IMR-90 (cell line): Measurements from ENCODE around the gene PITRM1. TPM values are rescaled to one million over a fixed set of nuclear protein-coding genes. Genes with fewer than 3 reads are reported as not detected.

ENCODE experiments used
- ATAC-seq: fragments of 200-7000 bp; cut with Tn5 transposase; 2 replicates; pipeline ENCODE4 v1.9.1; 2020; ENCODE audit warnings: low read depth, mild to moderate bottlenecking, moderate library complexity
- BruUV-seq: library from RNA; stranded (reverse); fragments of 400-500 nt; replicated peaks from 2 replicates; lab custom pipeline; 2021; lab: Mats Ljungman, UMichigan
- CTCF ChIA-PET: fragments of 300-600 bp; formaldehyde crosslinking; extraction: SDS; loops from one replicate; lab custom pipeline; 2021; ENCODE audit warnings: antibody characterized with exemption; lab: Yijun Ruan, JAX
- POLR2A ChIA-PET: fragments of 300-600 bp; sonication (Branson Sonifier 250); formaldehyde crosslinking; loops from one replicate; lab custom pipeline; 2022; ENCODE audit warnings: antibody characterized with exemption; ENCODE audit not compliant: unreplicated experiment; lab: Charles Lee
- DNase-seq: peaks from one replicate; pipeline ENCODE4 v3.0.0; 2013
- H2AFZ ChIP-seq: replicated peaks from 2 replicates; pipeline ENCODE3; 2013; ENCODE audit warnings: low read length, mild to moderate bottlenecking; ENCODE audit not compliant: poor library complexity
- H2AK5ac ChIP-seq: 2 replicates; pipeline ENCODE4 v1.6.1; 2013; ENCODE audit warnings: low read depth, low read length, inconsistent platforms
- H2AK9ac ChIP-seq: replicated peaks from 2 replicates; pipeline ENCODE3; 2013; ENCODE audit warnings: mild to moderate bottlenecking, low read depth, low read length, moderate library complexity; ENCODE audit not compliant: poor library complexity
- H2BK120ac ChIP-seq: 2 replicates; pipeline ENCODE4 v1.6.1; 2013; ENCODE audit warnings: low read depth, low read length, inconsistent platforms
- H2BK15ac ChIP-seq: 3 replicates; pipeline ENCODE4 v1.6.1; 2013; ENCODE audit warnings: low read depth, low read length, inconsistent platforms
- H2BK20ac ChIP-seq: 2 replicates; pipeline ENCODE4 v1.6.1; 2013; ENCODE audit warnings: low read depth, mild to moderate bottlenecking, inconsistent platforms, low read length, moderate library complexity
- H2BK5ac ChIP-seq: 2 replicates; pipeline ENCODE4 v1.6.1; 2013; ENCODE audit warnings: mild to moderate bottlenecking, low read depth, low read length, inconsistent platforms; ENCODE audit not compliant: poor library complexity, severe bottlenecking
- H3K14ac ChIP-seq: replicated peaks from 2 replicates; pipeline ENCODE4 v1.6.1; 2013; ENCODE audit warnings: low read depth, low read length, inconsistent platforms
- H3K18ac ChIP-seq: 2 replicates; pipeline ENCODE4 v1.6.1; 2013; ENCODE audit warnings: low read depth, low read length, control low read depth
- H3K23ac ChIP-seq: 2 replicates; pipeline ENCODE4 v1.6.1; 2013; ENCODE audit warnings: low read depth, low read length, inconsistent platforms
- H3K27ac ChIP-seq: 2 replicates; pipeline ENCODE4 v1.5.1; 2013; ENCODE audit warnings: mild to moderate bottlenecking, control low read depth, low read length; ENCODE audit not compliant: insufficient read depth
- H3K27me3 ChIP-seq: 2 replicates; pipeline ENCODE4 v1.6.1; 2013; ENCODE audit warnings: low read length; ENCODE audit not compliant: control insufficient read depth, insufficient read depth
- H3K36me3 ChIP-seq: 2 replicates; pipeline ENCODE4 v1.6.1; 2013; ENCODE audit warnings: low read length, mixed read lengths; ENCODE audit not compliant: control insufficient read depth, insufficient read depth
- H3K4ac ChIP-seq: 2 replicates; pipeline ENCODE4 v1.6.1; 2013; ENCODE audit warnings: low read depth, low read length, inconsistent platforms
- H3K4me1 ChIP-seq: 2 replicates; pipeline ENCODE4 v1.6.1; 2013; ENCODE audit warnings: low read length, mixed read lengths; ENCODE audit not compliant: control insufficient read depth, insufficient read depth
- H3K4me2 ChIP-seq: 2 replicates; pipeline ENCODE4 v1.6.1; 2013; ENCODE audit warnings: low read depth, mild to moderate bottlenecking, control low read depth, low read length, moderate library complexity
- H3K4me3 ChIP-seq: 2 replicates; pipeline ENCODE4 v1.5.1; 2013; ENCODE audit warnings: low read depth, mild to moderate bottlenecking, control low read depth, low read length, moderate library complexity; ENCODE audit not compliant: insufficient read depth
- H3K56ac ChIP-seq: 2 replicates; pipeline ENCODE4 v1.6.1; 2013; ENCODE audit warnings: low read length, inconsistent platforms; ENCODE audit not compliant: insufficient read depth; ENCODE audit errors: extremely low read depth
- H3K79me1 ChIP-seq, 2 experiments: 2 replicates each; pipeline ENCODE4 v1.6.1; 2013; ENCODE audit warnings: low read length in 2 of 2, inconsistent platforms in 1 of 2, low read depth in 1 of 2
- H3K9ac ChIP-seq: 2 replicates; pipeline ENCODE4 v1.6.1; 2013; ENCODE audit warnings: low read depth, low read length, control low read depth
- H3K9me1 ChIP-seq: 2 replicates; pipeline ENCODE4 v1.6.1; 2013; ENCODE audit warnings: low read length, inconsistent platforms; ENCODE audit not compliant: insufficient read depth
- H3K9me3 ChIP-seq: 2 replicates; pipeline ENCODE4 v1.6.1; 2013; ENCODE audit warnings: low read length; ENCODE audit not compliant: control insufficient read depth, insufficient read depth
- H4K20me1 ChIP-seq: 2 replicates; pipeline ENCODE4 v1.6.1; 2013; ENCODE audit warnings: low read length, inconsistent platforms; ENCODE audit not compliant: insufficient read depth
- H4K5ac ChIP-seq: 2 replicates; pipeline ENCODE4 v1.6.1; 2013; ENCODE audit warnings: mild to moderate bottlenecking, low read depth, low read length, control low read depth
- H4K8ac ChIP-seq, 2 experiments: 2 replicates each; pipeline ENCODE4 v1.6.1; 2013; ENCODE audit warnings: low read depth in 2 of 2, low read length in 2 of 2, control low read depth in 1 of 2, inconsistent platforms in 1 of 2
- H4K91ac ChIP-seq: 2 replicates; pipeline ENCODE4 v1.6.1; 2013; ENCODE audit warnings: low read depth, low read length, inconsistent platforms; ENCODE audit not compliant: insufficient read depth
- MXI1 ChIP-seq: IDR thresholded peaks from 2 replicates; pipeline ENCODE4 v1.6.1; 2012; ENCODE audit warnings: low read depth, mild to moderate bottlenecking, low read length, moderate library complexity, borderline replicate concordance
- RFX5 ChIP-seq: IDR thresholded peaks from 2 replicates; pipeline ENCODE4 v1.8.0; 2012; ENCODE audit warnings: low read depth, mild to moderate bottlenecking, low read length, moderate library complexity
- WGBS, 2 experiments: methylation state at CpG; one replicate each; pipeline versions ENCODE4 v1.1.5 to v1.1.7; 2013; ENCODE audit warnings: missing lambda C conversion rate in 2 of 2; ENCODE audit not compliant: insufficient read length in 1 of 2; ENCODE audit errors: extremely low coverage in 2 of 2; 5-methylcytosine and 5-hydroxymethylcytosine counted together
- dilution Hi-C: fragments of 300-500 bp; cut with HindIII; formaldehyde crosslinking; loops from one replicate; pipeline ENCODE4 v1.14.3; 2018; ENCODE audit warnings: low sequenced_read_pairs; ENCODE audit not compliant: unreplicated experiment
- in situ Hi-C: fragments of 300-500 bp; cut with MboI; formaldehyde crosslinking; loops from 3 replicates; pipeline ENCODE4 v1.14.3; 2019; ENCODE audit warnings: low sequenced_read_pairs, inconsistent platforms, mixed read lengths
- intact Hi-C: fragments of 100-400 bp; cut with micrococcal nuclease; formaldehyde crosslinking; loops from 2 replicates; pipeline ENCODE4 v1.10.0; 2022
- polyA plus RNA-seq, 3 experiments: library from polyadenylated mRNA; depleted of rRNA; stranded (reverse); fragments of >200 nt; gene quantifications; 2 replicates each; pipeline ENCODE4 v1.2.3, GENCODE V29; 2012; ENCODE audit warnings: low replicate concordance in 1 of 3
- total RNA-seq: library from RNA; depleted of rRNA; stranded (reverse); fragments of >200 nt; gene quantifications from 2 replicates; pipeline ENCODE4 v1.2.3, GENCODE V29; 2012
- TF ChIP-seq, protein P1 (sequence below): conservative IDR thresholded peaks from 2 replicates; pipeline ENCODE4 v1.5.1; 2012; ENCODE audit warnings: mild to moderate bottlenecking, low read depth, low read length, improper control_type of control experiment

The PITRM1 gene
- total and polyA plus RNA-seq, 2 of the 4 experiments (the other 2 are of a cell fraction) = 97.1 to 124 TPM

GRCh38 chr10:3128379-3129130 is 44.0 kb downstream of the PITRM1 start (continued):
- no peak for TF ChIP-seq MXI1

DNA sequence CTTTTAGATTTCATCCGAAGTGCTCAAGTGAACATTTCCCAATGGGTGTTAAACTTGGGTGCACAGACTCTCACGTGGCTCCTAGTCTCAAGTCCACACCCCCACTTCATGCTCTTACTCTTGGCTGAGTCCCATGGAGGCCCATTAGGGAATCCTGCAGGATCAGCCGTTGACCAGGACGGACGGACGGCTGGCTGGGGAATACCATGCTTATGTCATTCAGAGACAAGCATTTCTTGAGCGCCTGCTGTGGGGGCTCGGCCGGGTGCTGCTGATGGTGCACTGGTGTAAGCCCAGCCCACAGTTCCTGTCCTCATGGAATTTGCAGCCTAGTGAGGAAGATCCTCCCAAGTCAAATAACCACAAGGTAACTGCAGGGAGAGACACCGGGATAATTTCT is 44.7 kb downstream of the PITRM1 start:
- Histone ChIP-seq H3K79me1 (peaks cover 14 to 61% of the 10 kb centered on the region in 2 experiments), H2BK15ac (no peak overlapping the region), H4K5ac (no peak overlapping the region), H3K18ac (no peak overlapping the region), H3K9me1 (peaks cover 16% of the 10 kb centered on the region), H3K9ac (no peak overlapping the region), H4K20me1 (peaks cover 38% of the 10 kb centered on the region), H3K9me3 (no peaks in the 10 kb centered on the region), H2AFZ (no peak overlapping the region), H3K4me3 (no peak overlapping the region), H4K8ac (no peak overlapping the region), H3K4me1 (no peaks in the 10 kb centered on the region), H3K23ac (no peak overlapping the region), H2BK20ac (no peak overlapping the region), H2BK5ac (no peak overlapping the region), H3K56ac (no peak overlapping the region), H2AK9ac (no peak overlapping the region), H3K27ac (no peak overlapping the region), H3K27me3 (no peaks in the 10 kb centered on the region), H3K4ac (no peak overlapping the region), H3K36me3 (peaks cover 87% of the 10 kb centered on the region), H2BK120ac (no peak overlapping the region), H4K91ac (no peak overlapping the region), H2AK5ac (no peak overlapping the region), H3K4me2 (no peak overlapping the region), H3K14ac (no peak overlapping the region)
- TF ChIP-seq, protein P1, sequence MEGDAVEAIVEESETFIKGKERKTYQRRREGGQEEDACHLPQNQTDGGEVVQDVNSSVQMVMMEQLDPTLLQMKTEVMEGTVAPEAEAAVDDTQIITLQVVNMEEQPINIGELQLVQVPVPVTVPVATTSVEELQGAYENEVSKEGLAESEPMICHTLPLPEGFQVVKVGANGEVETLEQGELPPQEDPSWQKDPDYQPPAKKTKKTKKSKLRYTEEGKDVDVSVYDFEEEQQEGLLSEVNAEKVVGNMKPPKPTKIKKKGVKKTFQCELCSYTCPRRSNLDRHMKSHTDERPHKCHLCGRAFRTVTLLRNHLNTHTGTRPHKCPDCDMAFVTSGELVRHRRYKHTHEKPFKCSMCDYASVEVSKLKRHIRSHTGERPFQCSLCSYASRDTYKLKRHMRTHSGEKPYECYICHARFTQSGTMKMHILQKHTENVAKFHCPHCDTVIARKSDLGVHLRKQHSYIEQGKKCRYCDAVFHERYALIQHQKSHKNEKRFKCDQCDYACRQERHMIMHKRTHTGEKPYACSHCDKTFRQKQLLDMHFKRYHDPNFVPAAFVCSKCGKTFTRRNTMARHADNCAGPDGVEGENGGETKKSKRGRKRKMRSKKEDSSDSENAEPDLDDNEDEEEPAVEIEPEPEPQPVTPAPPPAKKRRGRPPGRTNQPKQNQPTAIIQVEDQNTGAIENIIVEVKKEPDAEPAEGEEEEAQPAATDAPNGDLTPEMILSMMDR = no peak
- TF ChIP-seq RFX5 = no peak
- ATAC-seq = no peak
- WGBS, 2 experiments = 96% methylated on average over 4 of the region's 10 CpGs; no CpG with 5 or more reads in 1 of the 2 experiments
- in situ Hi-C loops (no loop called here), intact Hi-C loops (no loop called here), dilution Hi-C loops (no loop called here)
- DNase-seq = no peak
- CTCF ChIA-PET = no interaction called here
- no TSS peak for BruUV-seq
- POLR2A ChIA-PET = no interaction called here
